ENCODE measurements around the gene DOCK2. TPM values are rescaled to one million over a fixed set of nuclear protein-coding genes. Genes with fewer than 3 reads are reported as not detected.
A peak's percentile ranks its signal among the peaks of the same experiment; 100 is the strongest.
"Not testable (repeated sequence)": the region's sequence is repeated elsewhere in the genome, so short reads cannot be mapped to it uniquely, and the experiment has no call there.

Gene DOCK2
- 21.6 TPM for total RNA-seq

DNA sequence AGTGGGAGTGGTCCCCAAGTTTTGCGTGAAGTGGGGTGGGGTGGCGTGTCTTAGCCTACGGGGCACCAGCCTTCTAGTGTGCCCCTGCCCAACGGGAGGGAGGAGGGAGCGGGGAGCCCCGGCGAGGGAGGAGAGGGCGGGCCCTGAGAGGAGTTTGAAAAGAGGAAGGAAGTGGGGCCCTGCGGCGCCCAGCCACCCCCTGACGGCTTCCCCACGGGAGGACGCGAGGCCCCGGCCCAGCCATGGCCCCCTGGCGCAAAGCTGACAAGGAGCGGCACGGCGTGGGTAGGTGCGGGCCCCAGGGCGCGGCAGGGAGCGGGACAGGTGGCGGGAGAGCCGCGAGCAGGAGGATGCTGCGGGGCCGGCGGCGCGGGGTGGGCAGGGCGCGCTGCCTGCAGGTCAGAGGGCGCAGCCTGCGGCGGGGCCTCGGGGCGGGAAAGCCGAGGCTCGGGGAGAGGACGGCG lies at the start of gene DOCK2:
DOCK2 (plus strand) TSS at position 191 of the 464 bp plus-strand sequence; CDS start at position 243, 52 bp downstream.
- peak; percentile 30 for DNase-seq (ENCODE audit: low spot score)

DNA sequence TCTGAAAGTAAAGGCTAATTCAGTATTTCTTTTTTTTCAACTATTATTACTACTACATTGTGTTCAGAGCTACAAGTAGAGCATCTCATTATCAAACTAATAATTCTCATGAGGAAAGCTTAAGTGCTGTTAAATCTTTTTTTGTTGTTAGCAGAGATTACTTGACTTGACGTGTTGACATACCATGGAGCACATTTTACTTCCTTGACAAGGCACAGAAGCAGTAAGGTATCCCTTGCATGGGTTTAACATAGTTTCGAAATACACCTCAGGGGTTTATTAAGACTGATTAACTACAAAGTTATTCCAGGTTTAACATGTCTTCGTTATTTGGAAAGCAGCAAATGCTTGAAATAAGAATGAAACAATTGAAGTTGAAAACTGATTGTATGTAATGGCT lies 46.5 kb upstream of the DOCK2 start:
- DNase-seq (ENCODE audit: low spot score): no peak

DNA sequence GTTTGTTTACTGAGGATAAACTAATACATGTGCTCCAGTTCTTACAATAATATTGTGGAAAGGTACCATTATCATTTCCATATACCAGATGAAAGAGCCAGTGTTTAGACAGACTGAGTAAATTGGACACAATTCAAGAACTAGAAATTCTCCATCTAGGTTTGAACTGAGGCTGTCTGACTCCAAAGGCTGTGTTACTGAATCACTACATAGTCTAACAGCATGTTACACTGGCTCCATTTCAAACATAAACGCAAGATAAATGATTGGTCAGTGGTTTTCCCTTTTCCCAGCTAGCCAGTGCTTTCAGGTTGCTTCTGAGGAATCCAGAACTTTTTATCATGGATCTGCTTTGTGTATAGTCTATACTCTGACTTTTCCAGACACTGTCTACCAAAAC lies 45.4 kb upstream of the DOCK2 start:
- no peak for DNase-seq (ENCODE audit: low spot score)

DNA sequence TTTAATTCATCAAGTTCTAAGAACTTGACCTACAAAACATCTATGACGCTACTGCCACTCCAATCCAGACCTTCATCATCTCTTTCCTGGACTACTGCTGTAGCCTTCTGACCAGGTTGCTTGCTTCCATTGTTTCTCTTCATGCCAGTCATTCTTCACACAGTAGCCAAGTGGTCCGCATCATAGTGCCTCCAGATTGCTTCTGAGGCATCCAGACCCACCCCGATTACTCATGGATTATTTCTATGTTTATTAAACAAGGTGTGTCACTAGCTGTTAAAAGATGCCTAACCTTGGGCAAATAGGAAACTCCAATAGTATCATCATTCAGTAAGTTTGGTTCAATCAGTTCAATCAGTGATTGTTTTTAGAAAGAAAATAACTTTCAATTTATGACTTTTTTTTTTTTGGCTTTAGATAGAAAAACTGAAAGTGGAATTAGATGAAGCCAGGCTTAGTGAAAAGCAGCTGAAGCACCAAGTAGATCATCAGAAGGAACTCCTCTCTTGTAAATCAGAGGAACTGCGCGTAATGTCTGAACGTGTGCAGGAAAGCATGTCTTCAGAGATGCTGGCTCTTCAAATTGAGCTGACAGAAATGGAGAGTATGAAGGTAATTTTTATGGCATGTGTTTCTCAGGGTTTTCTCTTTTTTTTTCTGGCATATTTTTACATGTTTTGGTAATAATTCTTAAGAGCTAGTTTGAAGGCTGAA lies 44.0 kb upstream of the DOCK2 start:
- DNase-seq (ENCODE audit: low spot score): peak; percentile 24

DNA sequence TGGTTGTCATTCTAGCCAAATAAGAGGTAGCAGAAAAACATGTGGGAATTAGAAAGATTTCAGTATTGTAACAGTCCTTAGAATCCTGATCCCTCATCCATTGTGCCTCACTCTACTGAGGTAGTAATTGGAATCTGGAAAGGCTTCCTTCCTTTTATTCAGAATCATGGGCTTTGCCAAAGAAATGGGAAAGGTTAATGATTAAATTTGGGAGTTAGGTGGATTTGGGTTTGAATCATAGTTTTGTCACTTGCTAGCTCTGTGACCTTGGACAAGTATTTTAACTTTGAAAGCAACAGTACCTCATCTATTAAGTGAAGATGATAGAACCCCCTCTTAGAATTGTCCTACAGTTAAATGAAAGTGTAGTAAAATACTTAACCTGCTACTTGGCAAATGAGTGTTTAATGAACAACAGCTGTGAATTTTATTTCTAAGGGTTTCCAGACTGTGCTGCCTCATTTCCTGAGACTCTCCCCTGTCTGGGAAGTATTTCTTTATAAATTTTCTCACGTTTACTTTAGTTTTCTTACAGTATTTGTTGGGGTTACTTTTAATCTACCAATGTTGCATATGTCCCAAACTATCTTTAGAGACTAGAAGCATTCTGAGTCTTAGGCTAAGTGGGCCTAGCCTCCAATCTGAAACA lies 41.8 kb upstream of the DOCK2 start:
- no peak for DNase-seq (ENCODE audit: low spot score)

DNA sequence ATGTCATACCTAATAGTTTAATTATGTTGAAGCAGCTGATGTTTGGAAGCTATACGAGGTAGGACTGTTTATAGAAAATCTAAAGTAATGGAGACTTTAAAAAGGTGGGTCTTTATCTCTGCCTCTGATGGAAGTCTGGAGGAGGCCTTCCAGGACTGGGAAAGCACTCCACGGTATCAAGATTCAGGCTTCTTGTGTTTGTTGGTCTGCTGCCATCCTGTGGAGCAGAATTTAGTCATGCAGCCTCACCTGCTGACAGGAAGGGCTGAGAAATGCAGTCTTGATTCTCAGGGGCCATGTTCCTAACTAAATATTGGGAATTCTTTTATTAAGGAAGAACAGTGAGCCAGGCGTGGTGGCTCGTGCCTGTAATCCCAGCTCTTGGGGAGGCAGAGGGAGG lies 37.6 kb upstream of the DOCK2 start:
- DNase-seq (ENCODE audit: low spot score): no peak

DNA sequence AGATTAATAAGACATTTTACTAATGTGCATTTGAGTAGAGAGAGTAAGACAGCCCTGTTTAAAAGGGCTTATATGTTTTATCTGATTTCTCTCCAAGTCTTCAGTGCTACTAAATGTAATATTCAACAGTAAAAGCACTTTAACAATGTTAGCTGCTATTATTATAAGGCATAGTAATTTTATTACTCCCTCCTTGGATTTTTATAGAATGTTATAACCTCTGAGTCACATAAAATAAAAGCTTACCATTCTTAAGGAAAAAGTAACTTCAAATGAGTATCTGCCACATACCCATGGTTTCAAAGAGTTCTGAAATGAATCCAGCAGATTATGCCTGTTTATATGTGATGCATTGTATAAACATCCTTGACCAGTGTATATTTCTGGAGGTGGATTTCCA lies 34.5 kb upstream of the DOCK2 start:
- DNase-seq (ENCODE audit: low spot score): no peak

DNA sequence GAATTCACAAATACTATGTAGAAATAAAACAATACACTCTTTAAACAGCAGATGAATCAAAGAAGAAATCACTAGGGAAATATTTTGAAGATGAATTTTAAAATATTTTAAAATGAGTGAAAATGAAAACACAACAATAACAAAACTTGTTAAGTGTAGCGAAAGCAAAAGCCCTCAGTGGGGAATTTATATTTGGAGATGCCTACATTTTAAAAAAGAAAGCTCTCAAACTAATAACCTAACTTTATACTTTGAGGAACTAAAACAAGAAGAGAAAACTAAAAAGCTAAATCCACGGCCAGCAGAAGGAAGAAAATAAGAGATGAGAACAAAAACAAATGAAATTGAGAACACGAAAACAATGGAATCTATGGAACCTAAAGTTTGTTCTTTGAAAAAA lies 30.8 kb upstream of the DOCK2 start:
- DNase-seq (ENCODE audit: low spot score): no peak

DNA sequence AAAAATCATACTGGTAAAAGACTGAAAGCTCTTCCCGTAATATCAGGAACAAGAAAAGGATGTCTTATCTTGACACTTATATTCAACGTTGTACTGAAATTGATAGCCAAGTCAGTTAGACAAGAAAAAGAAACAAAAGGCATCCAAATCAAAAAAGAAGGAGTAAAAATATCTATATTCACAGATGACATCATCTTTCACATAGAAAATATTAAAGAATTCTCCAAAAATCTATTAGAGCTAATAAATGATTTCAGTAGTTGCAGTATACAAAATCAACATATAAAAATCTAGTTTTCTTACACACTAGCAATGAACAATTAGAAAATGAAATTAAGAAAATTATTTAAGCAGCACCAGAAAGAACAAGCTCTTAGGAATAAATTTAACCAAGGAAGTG lies 29.2 kb upstream of the DOCK2 start:
- no peak for DNase-seq (ENCODE audit: low spot score)

DNA sequence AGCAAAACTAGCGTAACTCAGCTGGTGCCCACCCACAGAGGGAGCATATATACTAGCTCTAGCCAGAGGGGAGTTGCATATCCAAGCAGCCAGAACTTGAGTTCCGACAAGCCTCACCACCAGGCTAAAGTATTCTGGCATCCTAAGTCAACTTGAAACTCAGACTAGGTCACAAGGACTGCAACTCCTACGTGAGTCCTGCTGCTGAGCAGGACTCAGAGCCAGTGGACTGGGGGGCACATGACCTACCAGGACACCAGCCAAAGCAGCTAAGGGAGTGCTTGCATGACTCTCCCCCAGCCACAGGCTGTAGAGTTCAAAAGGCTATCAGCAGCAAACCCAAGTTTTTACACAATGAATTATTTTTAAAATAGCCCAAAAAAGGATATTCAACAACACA lies 27.4 kb upstream of the DOCK2 start:
- no peak for DNase-seq (ENCODE audit: low spot score)

DNA sequence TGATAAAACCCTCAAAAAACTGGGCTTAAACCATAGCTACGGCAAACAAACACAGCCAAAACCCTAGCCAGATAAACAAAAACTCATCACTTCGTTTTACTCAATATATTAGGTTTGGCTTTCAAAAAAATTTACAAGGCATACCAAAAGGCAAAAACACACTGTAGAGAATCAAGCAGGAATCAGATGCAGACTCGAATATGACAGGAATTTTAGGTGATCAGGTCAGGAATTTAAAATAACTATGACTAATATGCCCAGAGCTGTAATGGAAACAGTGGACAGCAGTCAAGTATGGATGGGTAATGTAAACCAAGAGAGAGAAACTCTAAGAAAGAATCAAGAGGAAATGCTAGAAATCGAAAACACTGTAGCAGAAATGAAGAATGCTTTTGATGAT lies 26.5 kb upstream of the DOCK2 start:
- DNase-seq (ENCODE audit: low spot score): no peak

DNA sequence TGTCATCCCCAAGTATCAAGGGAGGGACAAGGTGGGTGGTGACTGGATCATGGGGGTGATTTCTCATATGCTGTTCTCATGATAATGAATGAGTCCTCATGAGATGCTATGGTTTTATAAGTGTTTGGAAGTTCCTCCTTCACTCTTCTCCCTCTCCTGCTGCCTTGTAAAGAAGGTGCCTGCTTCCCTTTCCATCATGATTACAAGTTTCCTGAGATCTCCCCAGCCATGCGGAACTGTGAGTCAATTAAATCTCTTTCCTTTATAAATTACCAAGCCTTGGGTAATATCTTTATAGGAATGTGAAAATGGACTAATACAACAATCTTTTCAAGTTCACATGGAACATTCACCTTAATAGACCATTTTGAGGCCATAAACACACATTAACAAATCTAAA lies 21.5 kb upstream of the DOCK2 start:
- no peak for DNase-seq (ENCODE audit: low spot score)

DNA sequence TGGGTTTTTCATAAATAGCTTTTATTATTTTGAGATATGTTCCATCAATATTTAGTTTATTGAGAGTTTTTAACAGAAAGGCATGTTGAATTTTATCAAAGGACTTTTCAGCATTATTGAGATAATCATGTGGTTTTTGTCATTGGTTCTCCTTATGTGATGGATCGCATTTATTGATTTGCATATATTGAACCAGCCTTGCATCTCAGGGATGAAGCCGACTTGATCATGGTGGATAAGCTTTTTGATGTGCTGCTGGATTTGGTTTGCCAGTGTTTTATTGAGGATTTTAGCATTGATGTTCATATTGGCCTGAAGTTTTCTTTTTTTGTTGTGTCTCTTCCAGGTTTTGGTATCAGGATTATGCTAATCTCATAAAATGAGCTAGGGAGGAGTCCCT lies 12.8 kb upstream of the DOCK2 start:
- DNase-seq (ENCODE audit: low spot score): not testable (repeated sequence)

DNA sequence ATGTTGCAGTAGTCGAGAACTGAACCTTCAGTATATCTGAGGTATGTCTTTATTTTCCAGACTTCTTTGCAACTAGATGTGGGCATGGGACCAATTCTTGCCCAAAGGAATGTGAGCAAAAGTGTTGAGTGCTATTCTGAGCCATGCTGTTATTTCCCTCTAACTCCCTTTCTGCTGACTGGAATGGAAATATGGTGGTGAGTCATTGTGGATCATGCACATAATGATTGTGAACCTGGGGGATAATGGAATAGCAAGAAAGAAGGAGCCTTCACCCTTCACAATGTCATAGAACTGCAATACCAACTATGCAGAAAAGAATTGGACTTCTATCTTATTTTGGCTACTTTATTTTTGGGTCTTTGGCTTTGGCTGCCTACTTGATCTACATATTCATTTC lies 10.3 kb upstream of the DOCK2 start:
- no peak for DNase-seq (ENCODE audit: low spot score)

DNA sequence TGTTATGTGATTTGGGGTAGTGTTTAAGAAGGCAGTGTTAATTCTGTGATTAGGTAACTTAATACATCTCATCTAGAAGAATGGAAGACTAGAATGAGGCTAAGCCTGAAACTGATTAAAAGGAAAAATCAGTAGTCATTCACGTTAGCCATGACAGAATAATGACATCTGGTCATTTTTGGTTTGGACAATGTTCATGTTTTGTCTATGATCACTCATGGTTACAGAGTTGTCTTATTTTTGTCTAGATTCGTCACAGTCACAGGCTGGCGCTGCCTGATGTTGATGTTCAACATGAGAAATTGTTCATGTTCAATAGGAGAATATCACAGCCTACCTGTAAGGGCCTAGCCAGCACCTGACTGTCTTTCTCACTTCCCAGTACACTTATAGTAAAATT lies 9.5 kb upstream of the DOCK2 start:
- DNase-seq (ENCODE audit: low spot score): no peak

DNA sequence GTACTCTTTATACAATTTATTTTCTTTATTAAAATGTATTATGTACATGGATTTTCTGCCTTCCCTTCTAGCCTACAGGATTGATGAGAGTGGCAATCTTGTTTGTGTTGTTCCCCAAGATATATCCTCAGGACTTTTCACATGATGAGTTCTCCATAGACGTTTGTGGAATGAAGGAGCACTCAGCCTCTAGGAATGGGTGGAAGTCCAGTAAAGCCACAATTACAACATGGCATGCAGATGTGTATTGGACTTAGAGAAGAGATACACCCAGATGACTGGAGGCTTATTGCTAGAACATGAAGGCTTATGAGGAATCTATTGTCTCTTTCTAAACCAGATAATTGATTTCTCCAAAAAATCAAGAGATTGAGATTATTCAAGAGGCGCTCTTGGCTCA lies 8.2 kb upstream of the DOCK2 start:
- no peak for DNase-seq (ENCODE audit: low spot score)

DNA sequence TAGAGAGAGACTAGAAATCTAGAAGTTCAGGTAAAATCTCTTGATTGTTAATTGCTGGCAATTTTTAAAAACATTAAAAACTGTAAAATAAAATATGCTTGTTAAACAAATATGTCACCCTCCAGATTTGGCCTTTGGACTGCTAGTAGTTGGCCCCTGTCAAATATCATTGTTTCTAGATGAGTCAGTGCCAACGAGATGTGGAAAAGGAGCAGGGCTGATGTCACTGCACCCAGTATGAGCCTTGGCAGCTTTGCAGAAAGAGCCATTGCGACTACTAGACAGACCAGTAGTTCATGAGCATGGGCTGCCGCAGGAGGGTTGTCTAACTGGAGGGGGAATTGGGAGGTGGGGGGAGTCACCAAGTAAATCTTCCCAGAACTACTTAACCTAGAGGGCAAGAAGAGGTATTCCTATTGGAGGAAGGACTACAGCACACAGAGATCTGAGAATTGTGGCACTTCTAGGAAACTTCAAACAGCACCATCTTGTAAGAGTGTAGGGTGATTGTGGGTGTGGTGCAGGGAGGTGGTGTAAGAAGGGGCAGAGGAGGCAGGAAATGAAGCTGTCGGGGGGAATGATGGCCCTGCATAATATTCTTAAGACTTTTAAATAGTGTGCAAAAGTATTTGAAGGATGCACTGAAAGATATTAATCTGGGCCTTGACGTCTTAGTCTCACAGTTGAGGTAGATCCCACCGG lies 7.1 kb upstream of the DOCK2 start:
- peak; percentile 19 for DNase-seq (ENCODE audit: low spot score)

DNA sequence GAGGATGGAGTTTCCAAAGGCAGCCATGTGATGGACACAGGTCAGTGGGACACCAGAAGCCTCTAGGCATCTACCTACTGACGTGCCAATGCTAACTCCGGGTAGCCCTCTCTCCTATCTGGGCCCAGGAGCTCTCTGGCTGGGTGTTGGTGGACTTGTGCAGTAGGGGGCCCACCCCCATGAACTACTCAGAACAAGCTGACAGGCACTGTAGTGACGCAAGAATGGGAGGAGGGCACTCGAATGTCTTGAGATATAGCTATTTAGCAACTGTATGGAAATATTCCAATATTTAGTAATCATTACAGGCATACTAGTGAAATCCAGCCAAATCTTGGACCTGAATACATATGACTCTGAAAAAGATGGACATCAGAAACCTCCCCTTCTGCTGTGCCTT lies 5.7 kb upstream of the DOCK2 start:
- DNase-seq (ENCODE audit: low spot score): no peak

DNA sequence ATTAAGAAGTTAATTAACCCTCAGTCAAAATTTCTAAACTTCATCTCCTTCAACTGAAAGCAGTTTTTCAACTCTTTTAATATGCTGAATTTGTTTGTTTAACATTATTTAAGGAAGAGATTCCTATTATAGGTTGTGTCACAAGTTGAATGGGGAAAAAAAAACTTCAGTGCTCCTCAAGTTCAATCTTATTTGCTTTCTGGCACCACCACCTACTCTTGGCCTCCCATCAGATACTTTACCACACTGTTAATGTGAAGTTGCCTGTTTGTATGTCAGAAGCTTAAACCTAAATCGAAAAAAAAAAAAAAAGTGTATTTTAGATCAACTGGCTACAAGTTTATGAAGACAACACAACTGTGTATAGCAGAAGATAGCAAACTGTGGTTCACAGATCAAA lies 4.1 kb upstream of the DOCK2 start:
- no peak for DNase-seq (ENCODE audit: low spot score)

DNA sequence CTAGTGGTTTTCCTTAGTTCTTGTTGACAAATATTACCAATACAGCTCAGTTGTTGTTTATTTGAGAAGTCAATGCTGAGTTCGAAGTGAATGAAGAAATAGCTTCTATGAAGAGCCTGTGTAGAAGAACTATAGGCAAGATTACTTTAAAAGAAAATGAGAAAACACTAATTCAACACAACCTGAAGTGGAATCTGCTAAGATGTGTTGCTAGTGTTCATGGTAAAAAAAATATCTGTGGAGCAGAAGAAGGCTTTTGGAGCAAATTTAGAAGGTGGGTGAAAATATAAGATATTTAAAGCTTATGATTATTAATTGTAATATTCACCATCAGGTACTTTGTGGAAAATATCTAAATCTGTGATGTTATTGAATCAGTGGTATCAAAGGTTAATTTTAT lies 2.5 kb upstream of the DOCK2 start:
- no peak for DNase-seq (ENCODE audit: low spot score)

DNA sequence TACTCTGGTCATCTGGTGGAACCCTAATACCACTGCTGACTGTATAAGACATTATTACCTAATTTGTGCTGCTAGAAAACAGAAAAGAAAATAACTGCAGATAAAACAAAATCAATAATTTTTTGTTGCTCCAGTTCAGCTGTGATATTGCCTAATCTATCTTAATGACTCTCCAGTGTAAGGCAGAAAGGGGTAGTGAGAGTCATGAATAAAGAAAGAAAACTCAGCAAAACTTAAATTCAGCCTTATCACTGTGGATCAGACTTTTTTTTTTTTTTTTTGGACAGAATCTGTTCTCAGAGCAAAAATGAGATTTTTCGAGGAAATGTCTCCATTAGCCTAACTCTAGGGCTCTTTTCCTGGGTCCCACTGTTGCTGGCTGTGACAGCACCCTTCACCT lies 1.1 kb upstream of the DOCK2 start:
- DNase-seq (ENCODE audit: low spot score): no peak

DNA sequence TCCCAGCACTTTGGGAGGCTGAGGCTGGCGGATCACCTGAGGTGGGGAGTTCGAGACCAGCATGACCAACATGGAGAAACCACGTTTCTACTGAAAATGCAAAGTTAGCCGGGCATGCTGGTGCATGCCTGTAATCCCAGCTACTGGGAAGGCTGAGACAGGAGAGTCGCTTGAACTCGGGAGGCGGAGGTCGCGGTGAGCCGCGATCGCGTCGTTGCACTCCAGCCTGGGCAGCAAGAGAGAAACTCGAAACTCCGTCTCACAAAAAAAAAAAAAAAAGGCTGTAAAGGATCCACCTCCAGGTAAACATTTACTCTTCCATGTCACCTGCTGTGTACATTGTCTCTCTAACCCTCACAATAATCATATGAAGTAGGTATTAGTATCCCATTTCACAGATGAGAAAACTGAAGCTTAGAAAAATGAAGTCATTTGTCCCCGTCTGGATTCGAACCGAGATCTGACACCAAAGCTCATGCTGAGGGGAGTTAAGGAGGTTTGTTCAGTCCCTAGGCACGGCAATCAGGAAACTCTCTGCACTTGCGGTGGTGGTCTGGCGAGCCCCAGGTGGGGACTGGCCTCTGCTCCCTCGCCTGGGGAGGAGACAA lies 494 bp upstream of the DOCK2 start:
- DNase-seq (ENCODE audit: low spot score): no peak
